GM23338 (cell line): ENCODE data around the gene ZCCHC18. TPM values are rescaled to one million over a fixed set of nuclear protein-coding genes. Genes with fewer than 3 reads are reported as not detected.
"Not testable (repeated sequence)": the region's sequence is repeated elsewhere in the genome, so short reads cannot be mapped to it uniquely, and the experiment has no call there.

Experiments
- ATAC-seq: fragments of 200-7000 bp; cut with Tn5 transposase; 3 replicates; pipeline ENCODE4 v1.9.1; 2020
- DNase-seq: peaks from one replicate; pipeline ENCODE4 v3.0.0-alpha.2; 2015; ENCODE audit warnings: low spot score
- H2AFZ ChIP-seq: fragments of 200-600 bp; sonication (generic); 2 replicates; pipeline ENCODE4 v1.8.0; 2016; ENCODE audit warnings: antibody characterized with exemption, mild to moderate bottlenecking, moderate library complexity
- H3F3A ChIP-seq: fragments of 200-600 bp; sonication (generic); replicated peaks from 2 replicates; pipeline ENCODE4 v1.8.0; 2017; ENCODE audit warnings: antibody characterized with exemption, mixed run types, low read depth
- H3K27ac ChIP-seq: fragments of 200-600 bp; sonication (generic); 2 replicates; pipeline ENCODE4 v1.6.1; 2016; ENCODE audit warnings: low read depth
- H3K27me3 ChIP-seq: fragments of 200-600 bp; sonication (generic); 2 replicates; pipeline ENCODE4 v1.8.0; 2016; ENCODE audit warnings: mild to moderate bottlenecking, mixed run types, moderate library complexity; ENCODE audit not compliant: insufficient read depth
- H3K36me3 ChIP-seq: fragments of 200-600 bp; sonication (generic); 2 replicates; pipeline ENCODE4 v1.8.0; 2016; ENCODE audit warnings: mild to moderate bottlenecking; ENCODE audit not compliant: insufficient read depth
- H3K4me1 ChIP-seq: fragments of 200-600 bp; sonication (generic); 2 replicates; pipeline ENCODE4 v1.8.0; 2016; ENCODE audit warnings: mild to moderate bottlenecking, moderate library complexity; ENCODE audit not compliant: insufficient read depth
- H3K4me2 ChIP-seq: fragments of 200-600 bp; sonication (generic); 2 replicates; pipeline ENCODE4 v1.7.1; 2017; ENCODE audit warnings: mixed run types
- H3K4me3 ChIP-seq: fragments of 200-600 bp; sonication (generic); 2 replicates; pipeline ENCODE4 v1.6.1; 2016; ENCODE audit warnings: mixed run types
- H3K79me2 ChIP-seq: fragments of 200-600 bp; sonication (generic); replicated peaks from 2 replicates; pipeline ENCODE4 v1.8.0; 2017; ENCODE audit warnings: mild to moderate bottlenecking; ENCODE audit not compliant: insufficient read depth
- H3K9me2 ChIP-seq: fragments of 200-600 bp; sonication (generic); 2 replicates; pipeline ENCODE4 v1.8.0; 2017; ENCODE audit not compliant: insufficient read depth
- H4K20me1 ChIP-seq: fragments of 200-600 bp; sonication (generic); replicated peaks from 2 replicates; pipeline ENCODE4 v1.8.0; 2017; ENCODE audit warnings: mild to moderate bottlenecking; ENCODE audit not compliant: insufficient read depth
- H3K27ac Mint-ChIP-seq: 2 replicates; pipeline ENCODE4 v1.8.0; 2020; ENCODE audit warnings: inconsistent platforms, mild to moderate bottlenecking, moderate library complexity, mixed read lengths
- H3K27me3 Mint-ChIP-seq: 3 replicates; pipeline ENCODE4 v1.8.0; 2022; ENCODE audit warnings: low read depth, mild to moderate bottlenecking, moderate library complexity, mixed read lengths, inconsistent platforms; ENCODE audit not compliant: insufficient read depth, poor library complexity
- H3K36me3 Mint-ChIP-seq: 3 replicates; pipeline ENCODE4 v1.8.0; 2021; ENCODE audit warnings: low read depth, mild to moderate bottlenecking, inconsistent platforms, moderate library complexity, mixed read lengths
- H3K4me1 Mint-ChIP-seq: 3 replicates; pipeline ENCODE4 v1.8.0; 2020; ENCODE audit warnings: mild to moderate bottlenecking, inconsistent platforms, mixed read lengths
- H3K4me3 Mint-ChIP-seq: 3 replicates; pipeline ENCODE4 v1.8.0; 2021; ENCODE audit warnings: moderate library complexity, mild to moderate bottlenecking, inconsistent platforms, mixed read lengths
- H3K9me3 Mint-ChIP-seq: 3 replicates; pipeline ENCODE4 v1.8.0; 2020; ENCODE audit warnings: moderate library complexity, mild to moderate bottlenecking, inconsistent platforms, mixed read lengths
- CREB1 ChIP-seq: fragments of 250-450 bp; sonication (Bioruptor Pico); IDR thresholded peaks from 2 replicates; pipeline ENCODE4 v1.5.0; 2020; ENCODE audit warnings: low read depth, mild to moderate bottlenecking, moderate library complexity
- CTCF ChIP-seq, 2 experiments: fragments of 200-600 bp in 1 of 2; sonication (generic) in 1 of 2; conservative IDR thresholded peaks; 2 replicates each; pipeline versions ENCODE4 v1.5.1 to v1.6.1; 2016 to 2017; ENCODE audit warnings: antibody characterized with exemption in 2 of 2, low read depth in 2 of 2, mild to moderate bottlenecking in 2 of 2, moderate library complexity in 1 of 2
- EZH2 ChIP-seq: fragments of 200-600 bp; sonication (generic); IDR thresholded peaks from one replicate; pipeline ENCODE4 v1.8.0; 2017; ENCODE audit warnings: antibody characterized with exemption, mild to moderate bottlenecking, low read depth; ENCODE audit not compliant: unreplicated experiment
- JUNB ChIP-seq: IDR thresholded peaks from one replicate; pipeline ENCODE4 v1.6.1; 2016; ENCODE audit warnings: antibody characterized with exemption; ENCODE audit not compliant: unreplicated experiment
- NANOG ChIP-seq: IDR thresholded peaks from 2 replicates; pipeline ENCODE4 v1.6.1; 2016; ENCODE audit warnings: antibody characterized with exemption, borderline replicate concordance
- REST ChIP-seq: IDR thresholded peaks from one replicate; pipeline ENCODE4 v1.6.1; 2018; ENCODE audit warnings: antibody characterized with exemption; ENCODE audit not compliant: unreplicated experiment
- STAT1 ChIP-seq: IDR thresholded peaks from one replicate; pipeline ENCODE4 v1.6.1; 2016; ENCODE audit warnings: antibody characterized with exemption; ENCODE audit not compliant: unreplicated experiment
- ZNF114 ChIP-seq: fragments of 250-450 bp; sonication (Bioruptor Pico); IDR thresholded peaks from 2 replicates; pipeline ENCODE4 v1.5.0; 2020; ENCODE audit warnings: mild to moderate bottlenecking, moderate library complexity
- ZNF331 ChIP-seq: fragments of 250-450 bp; sonication (Bioruptor Pico); IDR thresholded peaks from 2 replicates; pipeline ENCODE4 v1.5.0; 2020; ENCODE audit warnings: low read depth, mild to moderate bottlenecking, moderate library complexity
- polyA plus RNA-seq: library from polyadenylated mRNA; unstranded; fragments of >200 nt; fragmentation: Nextera tagmentation; extraction: Ambion mirVana; gene quantifications from 2 replicates; pipeline ENCODE4 v1.2.1, GENCODE V29; 2016
- total RNA-seq: library from RNA; depleted of rRNA; stranded (reverse); fragments of >200 nt; shearing (Covaris generic); gene quantifications from 2 replicates; pipeline ENCODE4 v1.2.3, GENCODE V29; 2014

Gene ZCCHC18
- total and polyA plus RNA-seq, 2 experiments from 2014 or later = 4.4 to 4.9 TPM

GRCh38 chrX:104110491-104111240 is 1.7 kb upstream of the ZCCHC18 start:
- H2AFZ ChIP-seq, H3K27ac ChIP-seq, H3F3A ChIP-seq, H3K79me2 ChIP-seq, H3K36me3 ChIP-seq, H3K27me3 ChIP-seq, H3K4me3 Mint-ChIP-seq, H3K36me3 Mint-ChIP-seq, DNase-seq, H3K27me3 Mint-ChIP-seq, H4K20me1 ChIP-seq, H3K27ac Mint-ChIP-seq, ATAC-seq, H3K4me2 ChIP-seq, H3K9me3 Mint-ChIP-seq, H3K4me1 ChIP-seq, H3K4me3 ChIP-seq, H3K9me2 ChIP-seq: not testable (repeated sequence)
- H3K4me1 Mint-ChIP-seq = peaks cover 20% of the 10 kb centered on the region; the same call in 2 of the 3 replicates

DNA sequence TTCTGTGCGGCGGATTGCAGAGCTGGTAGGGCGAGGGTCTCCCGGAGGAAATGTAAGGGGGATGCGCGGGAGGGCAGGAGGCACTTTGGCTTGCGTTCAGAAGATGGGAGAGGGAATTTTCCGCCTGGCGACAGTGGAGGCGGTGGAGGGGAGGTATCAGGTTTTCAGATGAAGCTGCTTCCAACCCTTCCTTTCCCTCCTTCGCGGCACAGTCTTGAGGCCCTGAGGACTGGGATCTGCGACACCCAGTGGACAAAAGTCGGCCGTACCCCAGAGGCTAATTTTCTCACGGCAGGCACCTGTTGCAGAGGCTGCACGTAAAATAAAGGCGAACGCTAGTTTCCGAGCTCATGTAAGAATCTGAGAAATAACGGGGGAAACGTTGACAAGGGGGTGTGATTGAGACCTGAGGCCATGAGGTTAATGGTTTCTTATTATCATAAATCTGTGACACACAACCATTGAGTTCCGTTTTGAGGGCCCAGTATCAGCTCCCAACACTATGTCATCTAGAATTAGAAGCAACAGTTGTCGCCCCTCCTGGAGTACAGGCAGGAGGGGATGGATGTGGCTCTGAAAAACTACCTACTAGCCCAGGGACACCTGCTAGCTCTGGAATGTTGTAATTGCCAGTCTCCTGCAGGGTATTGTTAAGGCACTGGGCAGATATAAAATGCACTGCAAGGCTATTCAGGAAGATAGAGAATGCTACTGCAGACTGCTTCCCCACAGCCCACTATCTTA is 1.1 kb downstream of the ZCCHC18 start:
- H3K27ac Mint-ChIP-seq = no peak overlapping the region
- H3K4me3 ChIP-seq = peak overlapping the region; percentile 71
- TF ChIP-seq ZNF114 (CRISPR knock-in tag) (no peak), CTCF (conservative IDR thresholded peaks at IDR 0.05; ENCODE audit: low read depth in 2 of 2) (peak; percentile 44 to 65)
- no peaks in the 10 kb centered on the region for H3K9me2 ChIP-seq
- peaks cover 6% of the 10 kb centered on the region for H3K4me1 ChIP-seq
- H3K27ac ChIP-seq = no peak overlapping the region
- no peaks in the 10 kb centered on the region for H3F3A ChIP-seq
- no peaks in the 10 kb centered on the region for H3K9me3 Mint-ChIP-seq
- peak overlapping the region; percentile 84 for H3K4me2 ChIP-seq
- ATAC-seq (peak; percentile 74), DNase-seq (peak; percentile 74)
- H3K36me3 ChIP-seq = no peaks in the 10 kb centered on the region
- peak overlapping the region; percentile 88 for H3K4me3 Mint-ChIP-seq
- H3K27me3 Mint-ChIP-seq = peaks cover 8% of the 10 kb centered on the region
- peaks cover 29% of the 10 kb centered on the region; the same call in 2 of the 3 replicates for H3K4me1 Mint-ChIP-seq
- no peaks in the 10 kb centered on the region for H3K36me3 Mint-ChIP-seq
- no peak overlapping the region for H2AFZ ChIP-seq
- H3K79me2 ChIP-seq = no peaks in the 10 kb centered on the region
- H3K27me3 ChIP-seq = no peaks in the 10 kb centered on the region
- H4K20me1 ChIP-seq = no peaks in the 10 kb centered on the region; the same call in 1 of the 2 replicates

DNA sequence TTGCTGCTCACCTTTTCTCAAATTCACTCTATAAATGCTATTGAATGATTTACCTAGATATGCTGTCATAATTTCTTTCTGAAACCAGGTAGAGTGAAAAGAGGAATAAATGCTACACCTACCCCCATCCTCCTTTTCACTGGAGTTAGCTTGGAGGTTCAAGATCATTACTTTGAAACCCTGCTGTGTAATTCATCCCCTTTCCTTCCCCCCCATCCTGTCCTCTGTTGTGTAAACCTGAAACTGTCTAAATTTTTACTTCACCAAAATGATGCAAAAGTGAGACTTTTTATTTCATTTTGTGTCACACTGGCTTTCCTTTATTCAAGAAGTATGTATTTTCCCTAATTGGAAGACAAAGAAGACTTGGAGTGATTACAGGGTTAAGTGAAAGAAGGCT is 5.4 kb downstream of the ZCCHC18 start:
- H3K9me3 Mint-ChIP-seq = no peaks in the 10 kb centered on the region
- H3K4me3 Mint-ChIP-seq = no peak overlapping the region
- Histone ChIP-seq H3K36me3 (no peaks in the 10 kb centered on the region), H3K27ac (no peak overlapping the region), H2AFZ (no peak overlapping the region), H3K27me3 (no peaks in the 10 kb centered on the region), H4K20me1 (no peaks in the 10 kb centered on the region), H3K4me3 (no peak overlapping the region), H3K4me1 (peaks cover 6% of the 10 kb centered on the region), H3F3A (no peaks in the 10 kb centered on the region), H3K9me2 (no peaks in the 10 kb centered on the region), H3K4me2 (no peak overlapping the region), H3K79me2 (no peaks in the 10 kb centered on the region)
- DNase-seq (no peak), ATAC-seq (no peak)
- no peak overlapping the region for H3K27ac Mint-ChIP-seq
- peaks cover 8% of the 10 kb centered on the region for H3K27me3 Mint-ChIP-seq
- H3K36me3 Mint-ChIP-seq = no peaks in the 10 kb centered on the region
- H3K4me1 Mint-ChIP-seq = peaks cover 27% of the 10 kb centered on the region; the same call in 2 of the 3 replicates
- TF ChIP-seq ZNF331 (CRISPR knock-in tag) (no peak), NANOG (no peak), ZNF114 (CRISPR knock-in tag) (no peak), REST (no peak), STAT1 (no peak), JUNB (no peak), CREB1 (no peak), EZH2 (no peak), CTCF (conservative IDR thresholded peaks at IDR 0.05; ENCODE audit: low read depth in 2 of 2) (no peak)
